ENCODE measurements around the gene ZNF664. TPM values are rescaled to one million over a fixed set of nuclear protein-coding genes. Genes with fewer than 3 reads are reported as not detected.

ZNF664 gene
- total and polyA plus RNA-seq, 2 donors (not counting 1 experiment from before 2014, with no cell fraction given), result 14.3 to 47.1 TPM

DNA sequence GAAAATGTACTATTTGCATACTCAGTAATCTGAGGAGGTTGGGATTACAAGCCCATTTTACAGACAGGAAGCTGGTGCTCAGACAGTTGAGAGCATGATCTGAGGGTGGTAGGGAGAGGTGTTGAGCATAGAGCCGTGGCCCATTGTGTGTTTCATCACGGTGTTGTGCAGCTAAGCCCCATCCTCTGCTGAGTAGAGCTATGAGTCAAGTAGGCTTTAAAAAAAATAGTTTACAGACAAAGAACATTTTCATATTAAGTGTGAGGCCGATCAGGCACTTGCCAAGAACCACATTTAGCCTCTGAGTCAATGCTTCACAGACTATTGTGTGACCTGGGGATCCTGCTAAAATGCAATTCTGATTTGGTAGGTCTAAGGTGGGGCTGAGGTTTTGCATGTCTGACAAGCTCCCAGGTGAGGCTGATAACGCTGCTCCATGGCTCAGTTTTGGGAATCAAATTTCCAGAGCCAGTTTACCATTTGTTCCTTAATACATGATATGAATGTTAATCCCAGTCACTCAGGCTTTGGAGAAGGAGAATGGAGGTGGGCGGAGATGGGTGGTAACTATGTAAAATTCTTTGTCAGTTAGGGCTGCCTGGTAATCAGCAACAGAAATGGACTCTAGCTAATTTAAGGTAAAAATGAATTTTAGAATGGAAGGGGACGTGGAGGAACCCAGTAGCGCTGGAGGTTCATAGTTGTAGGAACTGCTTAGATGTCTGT, 22.2 kb downstream of the ZNF664 start:
- intact Hi-C loops (cut with micrococcal nuclease), result no loop called here
- H2AFZ ChIP-seq (ENCODE audit: insufficient read depth, low read depth, low read length, poor library complexity, severe bottlenecking), result no peak overlapping the region
- WGBS (ENCODE audit: insufficient coverage), result 96% methylated on average over 4 of the region's 7 CpGs
- no peaks in the 10 kb centered on the region for H3K9me3 Mint-ChIP-seq (ENCODE audit: insufficient read depth)
- H3K27ac ChIP-seq (ENCODE audit: low read length in 2 of 2), result no peak overlapping the region
- no peak overlapping the region for H3K4me3 Mint-ChIP-seq
- H4K20me1 ChIP-seq (ENCODE audit: control insufficient read depth, insufficient read depth, low read length, poor library complexity, severe bottlenecking), result peaks cover 12% of the 10 kb centered on the region
- H3K4me2 ChIP-seq (replicated peaks; ENCODE audit: low read depth, low read length, poor library complexity, severe bottlenecking), result no peak overlapping the region
- no peaks in the 10 kb centered on the region for H3K9me3 ChIP-seq (ENCODE audit: control extremely low read depth in 1 of 3, control insufficient read depth in 2 of 3, insufficient read depth in 1 of 3, low read length in 2 of 3)
- no peak overlapping the region for H3K4me3 ChIP-seq (ENCODE audit: control extremely low read depth in 1 of 5, extremely low read depth in 1 of 5, insufficient read depth in 1 of 5, low read depth in 2 of 5, low read length in 4 of 5)
- ChIA-PET CTCF (interaction anchor here (1.5 kb wide), 1 partner anchor 8 kb away, joined by 5 read pairs; no protein-coding TSS in a partner anchor), POLR2A (no interaction called here)
- no peak overlapping the region for H3K9ac ChIP-seq (ENCODE audit: low read length)
- peaks cover 26% of the 10 kb centered on the region for H3K79me2 ChIP-seq (ENCODE audit: control insufficient read depth, insufficient read depth, low read length)
- no peaks in the 10 kb centered on the region for H3K27me3 ChIP-seq (replicated peaks in 1 of 4; ENCODE audit: control extremely low read depth in 1 of 4, control insufficient read depth in 3 of 4, insufficient read depth in 4 of 4, low read length in 3 of 4)
- peaks cover 0 to 7% of the 10 kb centered on the region in 2 donors for H3K4me1 ChIP-seq (ENCODE audit: control insufficient read depth in 2 of 2, insufficient read depth in 2 of 2, low read length in 2 of 2)
- peaks cover 16% of the 10 kb centered on the region for H3K4me1 Mint-ChIP-seq
- H3K36me3 ChIP-seq (replicated peaks in 1 of 2; ENCODE audit: control extremely low read depth in 1 of 2, control insufficient read depth in 1 of 2, extremely low read depth in 1 of 2, insufficient read depth in 2 of 2, low read length in 1 of 2), result peaks cover 4 to 46% of the 10 kb centered on the region in 2 experiments
- H3K27ac Mint-ChIP-seq, result no peak overlapping the region
- ATAC-seq (ENCODE audit: low read depth), result no peak
- DNase-seq, result no peak
- no peaks in the 10 kb centered on the region for H3K27me3 Mint-ChIP-seq
- TF ChIP-seq, protein P1, sequence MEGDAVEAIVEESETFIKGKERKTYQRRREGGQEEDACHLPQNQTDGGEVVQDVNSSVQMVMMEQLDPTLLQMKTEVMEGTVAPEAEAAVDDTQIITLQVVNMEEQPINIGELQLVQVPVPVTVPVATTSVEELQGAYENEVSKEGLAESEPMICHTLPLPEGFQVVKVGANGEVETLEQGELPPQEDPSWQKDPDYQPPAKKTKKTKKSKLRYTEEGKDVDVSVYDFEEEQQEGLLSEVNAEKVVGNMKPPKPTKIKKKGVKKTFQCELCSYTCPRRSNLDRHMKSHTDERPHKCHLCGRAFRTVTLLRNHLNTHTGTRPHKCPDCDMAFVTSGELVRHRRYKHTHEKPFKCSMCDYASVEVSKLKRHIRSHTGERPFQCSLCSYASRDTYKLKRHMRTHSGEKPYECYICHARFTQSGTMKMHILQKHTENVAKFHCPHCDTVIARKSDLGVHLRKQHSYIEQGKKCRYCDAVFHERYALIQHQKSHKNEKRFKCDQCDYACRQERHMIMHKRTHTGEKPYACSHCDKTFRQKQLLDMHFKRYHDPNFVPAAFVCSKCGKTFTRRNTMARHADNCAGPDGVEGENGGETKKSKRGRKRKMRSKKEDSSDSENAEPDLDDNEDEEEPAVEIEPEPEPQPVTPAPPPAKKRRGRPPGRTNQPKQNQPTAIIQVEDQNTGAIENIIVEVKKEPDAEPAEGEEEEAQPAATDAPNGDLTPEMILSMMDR (IDR thresholded peaks at IDR 0.05), result no peak
- no peak for TF ChIP-seq EZH2 (IDR thresholded peaks at IDR 0.05; ENCODE audit: borderline replicate concordance, insufficient read depth, low read depth, low read length, poor library complexity, severe bottlenecking)

DNA sequence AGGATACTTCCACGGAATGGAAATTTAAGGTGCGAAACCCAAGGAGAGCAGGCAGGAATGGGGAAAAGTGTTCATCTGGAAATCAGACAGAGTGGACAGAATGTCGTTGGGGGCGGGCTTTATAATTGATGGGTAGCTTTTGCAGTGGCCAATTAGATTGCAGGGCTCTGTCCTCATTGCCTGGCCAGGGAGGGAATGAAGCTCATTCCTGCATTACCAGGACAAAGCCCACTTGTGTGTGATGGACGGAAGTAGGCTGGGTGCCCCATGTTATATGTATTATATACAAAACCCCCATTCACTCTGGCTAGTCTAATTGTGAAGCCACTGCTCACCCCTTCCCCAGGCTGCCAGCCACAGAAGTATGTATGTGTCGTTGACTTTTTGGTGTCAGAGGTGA, 23.6 kb downstream of the ZNF664 start:
- H3K79me2 ChIP-seq (ENCODE audit: control insufficient read depth, insufficient read depth, low read length), result peaks cover 24% of the 10 kb centered on the region
- peaks cover 12% of the 10 kb centered on the region for H4K20me1 ChIP-seq (ENCODE audit: control insufficient read depth, insufficient read depth, low read length, poor library complexity, severe bottlenecking)
- H3K4me2 ChIP-seq (replicated peaks; ENCODE audit: low read depth, low read length, poor library complexity, severe bottlenecking), result no peak overlapping the region
- H3K4me1 ChIP-seq (ENCODE audit: control insufficient read depth in 2 of 2, insufficient read depth in 2 of 2, low read length in 2 of 2), result no peaks in the 10 kb centered on the region
- Mint-ChIP-seq H3K4me3 (no peak overlapping the region), H3K27me3 (no peaks in the 10 kb centered on the region), H3K9me3 (ENCODE audit: insufficient read depth) (no peaks in the 10 kb centered on the region), H3K4me1 (peaks cover 7% of the 10 kb centered on the region), H3K27ac (no peak overlapping the region)
- no peak overlapping the region for H3K27ac ChIP-seq (ENCODE audit: low read length in 2 of 2)
- no peak overlapping the region for H3K4me3 ChIP-seq (ENCODE audit: control extremely low read depth in 1 of 5, extremely low read depth in 1 of 5, insufficient read depth in 1 of 5, low read depth in 2 of 5, low read length in 4 of 5)
- no peaks in the 10 kb centered on the region for H3K9me3 ChIP-seq (ENCODE audit: control extremely low read depth in 1 of 3, control insufficient read depth in 2 of 3, insufficient read depth in 1 of 3, low read length in 2 of 3)
- CTCF ChIA-PET, result interaction anchor here (0.9 to 1.5 kb wide), 2 partner anchors 9 to 36 kb away, joined by 3 to 5 read pairs; no protein-coding TSS in a partner anchor
- POLR2A ChIA-PET, result no interaction called here
- ATAC-seq (ENCODE audit: low read depth) (no peak), DNase-seq (no peak)
- intact Hi-C loops (cut with micrococcal nuclease), result no loop called here
- peaks cover 4 to 40% of the 10 kb centered on the region in 2 experiments for H3K36me3 ChIP-seq (replicated peaks in 1 of 2; ENCODE audit: control extremely low read depth in 1 of 2, control insufficient read depth in 1 of 2, extremely low read depth in 1 of 2, insufficient read depth in 2 of 2, low read length in 1 of 2)
- H2AFZ ChIP-seq (ENCODE audit: insufficient read depth, low read depth, low read length, poor library complexity, severe bottlenecking), result no peak overlapping the region
- TF ChIP-seq EZH2 (IDR thresholded peaks at IDR 0.05; ENCODE audit: borderline replicate concordance, insufficient read depth, low read depth, low read length, poor library complexity, severe bottlenecking), result no peak
- TF ChIP-seq, protein P1 (IDR thresholded peaks at IDR 0.05), result no peak
- no peaks in the 10 kb centered on the region for H3K27me3 ChIP-seq (replicated peaks in 1 of 4; ENCODE audit: control extremely low read depth in 1 of 4, control insufficient read depth in 3 of 4, insufficient read depth in 4 of 4, low read length in 3 of 4)
- WGBS (ENCODE audit: insufficient coverage), result 100% methylated on average over 4 of the region's 6 CpGs
- H3K9ac ChIP-seq (ENCODE audit: low read length), result no peak overlapping the region
